Measurements from ENCODE around the gene CABCOCO1. TPM values are rescaled to one million over a fixed set of nuclear protein-coding genes. Genes with fewer than 3 reads are reported as not detected.

Gene CABCOCO1
- total and polyA plus RNA-seq, 4 donors = 3.8 to 15.4 (median 10.1) TPM

DNA sequence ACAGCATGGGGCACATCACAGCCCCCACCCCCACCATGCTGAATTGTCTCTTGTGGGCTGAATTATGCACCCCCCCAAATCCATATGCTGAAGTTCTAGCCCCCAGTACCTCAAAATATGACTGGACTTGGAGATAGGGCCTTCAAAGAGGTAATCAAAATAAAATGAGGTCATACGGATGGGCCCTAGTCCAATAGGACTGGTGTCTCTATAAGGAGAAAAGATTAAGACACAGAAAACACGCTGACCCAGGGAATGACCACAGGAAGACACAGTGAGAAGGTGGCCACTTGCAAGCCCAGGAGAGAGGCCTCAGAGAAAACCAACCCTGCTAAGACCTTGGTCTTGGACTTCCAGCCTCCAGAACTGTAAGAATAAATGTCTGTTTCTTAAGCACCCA is 132.4 kb downstream of the CABCOCO1 start:
- no peak for DNase-seq
- no peak overlapping the region for H3K4me3 ChIP-seq
- ATAC-seq (ENCODE audit: insufficient read depth, low FRiP score) = no peak
- H3K27ac ChIP-seq (ENCODE audit: low read depth in 1 of 2, low read length in 1 of 2) = no peak overlapping the region
- 95 to 98% methylated on average over 2 of the region's 2 CpGs for WGBS, 2 donors
- H3K9me3 ChIP-seq (ENCODE audit: control insufficient read depth in 4 of 4, insufficient read depth in 3 of 4, low read length in 3 of 4) = no peaks in the 10 kb centered on the region
- no peak overlapping the region for H3K9ac ChIP-seq (ENCODE audit: insufficient read depth in 1 of 2, low read length in 2 of 2)
- peaks cover 0 to 5% (median 2%) of the 10 kb centered on the region in 5 donors for H3K4me1 ChIP-seq (ENCODE audit: control insufficient read depth in 5 of 5, insufficient read depth in 5 of 5, low read length in 5 of 5)
- H3K36me3 ChIP-seq (ENCODE audit: control insufficient read depth in 4 of 4, insufficient read depth in 4 of 4, low read length in 4 of 4) = no peaks in the 10 kb centered on the region
- TF ChIP-seq, protein P1, sequence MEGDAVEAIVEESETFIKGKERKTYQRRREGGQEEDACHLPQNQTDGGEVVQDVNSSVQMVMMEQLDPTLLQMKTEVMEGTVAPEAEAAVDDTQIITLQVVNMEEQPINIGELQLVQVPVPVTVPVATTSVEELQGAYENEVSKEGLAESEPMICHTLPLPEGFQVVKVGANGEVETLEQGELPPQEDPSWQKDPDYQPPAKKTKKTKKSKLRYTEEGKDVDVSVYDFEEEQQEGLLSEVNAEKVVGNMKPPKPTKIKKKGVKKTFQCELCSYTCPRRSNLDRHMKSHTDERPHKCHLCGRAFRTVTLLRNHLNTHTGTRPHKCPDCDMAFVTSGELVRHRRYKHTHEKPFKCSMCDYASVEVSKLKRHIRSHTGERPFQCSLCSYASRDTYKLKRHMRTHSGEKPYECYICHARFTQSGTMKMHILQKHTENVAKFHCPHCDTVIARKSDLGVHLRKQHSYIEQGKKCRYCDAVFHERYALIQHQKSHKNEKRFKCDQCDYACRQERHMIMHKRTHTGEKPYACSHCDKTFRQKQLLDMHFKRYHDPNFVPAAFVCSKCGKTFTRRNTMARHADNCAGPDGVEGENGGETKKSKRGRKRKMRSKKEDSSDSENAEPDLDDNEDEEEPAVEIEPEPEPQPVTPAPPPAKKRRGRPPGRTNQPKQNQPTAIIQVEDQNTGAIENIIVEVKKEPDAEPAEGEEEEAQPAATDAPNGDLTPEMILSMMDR (IDR thresholded peaks at IDR 0.05; ENCODE audit: control extremely low read depth, extremely low read depth) = no peak
- H3K27me3 ChIP-seq (ENCODE audit: control insufficient read depth in 3 of 3, insufficient read depth in 3 of 3, low read length in 2 of 3) = no peaks in the 10 kb centered on the region

DNA sequence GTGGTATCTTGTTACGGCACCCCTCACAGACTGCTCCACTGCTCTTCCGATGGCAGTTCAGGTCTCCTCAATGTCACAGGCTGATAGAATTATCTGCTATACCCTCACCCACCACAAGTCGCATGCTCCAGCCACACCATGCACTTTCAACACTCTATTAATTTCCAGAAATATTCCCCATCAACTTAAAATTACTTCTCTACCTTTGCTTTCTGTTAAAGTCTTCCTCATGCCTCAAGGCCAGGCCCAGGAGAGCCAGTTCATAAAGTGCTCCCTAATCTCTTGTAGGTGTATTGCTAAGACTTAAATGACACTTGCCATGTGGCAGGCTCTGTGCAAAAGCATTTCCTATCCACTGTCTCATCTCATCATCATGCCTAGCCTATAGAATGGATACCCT is 132.8 kb downstream of the CABCOCO1 start:
- ATAC-seq (ENCODE audit: insufficient read depth, low FRiP score) = no peak
- WGBS, 2 donors = 79 to 90% methylated on average over 3 of the region's 3 CpGs

DNA sequence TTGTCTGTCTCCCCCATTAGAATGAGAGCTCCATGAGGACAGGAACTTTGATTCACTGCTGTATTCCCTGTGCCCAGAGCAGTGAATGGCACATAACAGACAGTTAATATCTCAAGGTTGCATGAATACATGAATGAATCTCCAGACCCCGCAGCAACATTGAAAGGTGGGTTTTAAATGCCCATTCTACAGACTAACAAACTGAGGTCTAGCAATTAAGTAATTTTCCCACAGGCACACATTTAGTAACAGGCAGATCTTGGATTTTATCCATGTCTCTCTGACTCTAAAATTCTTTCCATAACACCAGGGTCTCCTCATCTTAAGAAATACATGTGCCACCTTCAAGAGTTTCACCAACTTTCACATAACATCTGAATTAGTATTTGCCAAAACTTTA is 134.1 kb downstream of the CABCOCO1 start:
- Histone ChIP-seq H3K9me3 (ENCODE audit: control insufficient read depth in 4 of 4, insufficient read depth in 3 of 4, low read length in 3 of 4) (no peaks in the 10 kb centered on the region), H3K27ac (ENCODE audit: low read depth in 1 of 2, low read length in 1 of 2) (no peak overlapping the region), H3K4me1 (ENCODE audit: control insufficient read depth in 5 of 5, insufficient read depth in 5 of 5, low read length in 5 of 5) (peaks cover 0 to 3% (median 0%) of the 10 kb centered on the region in 5 donors), H3K9ac (ENCODE audit: insufficient read depth in 1 of 2, low read length in 2 of 2) (no peak overlapping the region), H3K4me3 (no peak overlapping the region), H3K27me3 (ENCODE audit: control insufficient read depth in 3 of 3, insufficient read depth in 3 of 3, low read length in 2 of 3) (no peaks in the 10 kb centered on the region), H3K36me3 (ENCODE audit: control insufficient read depth in 4 of 4, insufficient read depth in 4 of 4, low read length in 4 of 4) (no peaks in the 10 kb centered on the region)
- TF ChIP-seq, protein P1 (IDR thresholded peaks at IDR 0.05; ENCODE audit: control extremely low read depth, extremely low read depth) = no peak
- 97 to 100% methylated on average over 1 of the region's 1 CpG for WGBS, 2 donors
- no peak for DNase-seq
- no peak for ATAC-seq (ENCODE audit: insufficient read depth, low FRiP score)

More for the DNA sequence above, 132.8 kb downstream of the CABCOCO1 start:
- Histone ChIP-seq H3K4me1 (ENCODE audit: control insufficient read depth in 5 of 5, insufficient read depth in 5 of 5, low read length in 5 of 5) (peaks cover 0 to 5% (median 2%) of the 10 kb centered on the region in 5 donors), H3K27me3 (ENCODE audit: control insufficient read depth in 3 of 3, insufficient read depth in 3 of 3, low read length in 2 of 3) (no peaks in the 10 kb centered on the region), H3K36me3 (ENCODE audit: control insufficient read depth in 4 of 4, insufficient read depth in 4 of 4, low read length in 4 of 4) (no peaks in the 10 kb centered on the region), H3K27ac (ENCODE audit: low read depth in 1 of 2, low read length in 1 of 2) (no peak overlapping the region), H3K4me3 (no peak overlapping the region), H3K9ac (ENCODE audit: insufficient read depth in 1 of 2, low read length in 2 of 2) (no peak overlapping the region), H3K9me3 (ENCODE audit: control insufficient read depth in 4 of 4, insufficient read depth in 3 of 4, low read length in 3 of 4) (no peaks in the 10 kb centered on the region)
- TF ChIP-seq, protein P1 (IDR thresholded peaks at IDR 0.05; ENCODE audit: control extremely low read depth, extremely low read depth) = no peak
- no peak for DNase-seq

Measured in lung (tissue), 12 donors.